SK-N-SH (cell line): ENCODE data around the gene CACUL1. TPM values are rescaled to one million over a fixed set of nuclear protein-coding genes. Genes with fewer than 3 reads are reported as not detected.
"Not testable (repeated sequence)": the region's sequence is repeated elsewhere in the genome, so short reads cannot be mapped to it uniquely, and the experiment has no call there.

Experiments
- CTCF ChIA-PET: fragments of 300-600, 350-600 bp; formaldehyde crosslinking; extraction: SDS; loops from one replicate; lab custom pipeline; 2021; lab: Yijun Ruan, JAX
- POLR2A ChIA-PET: fragments of 350-600 bp; sonication (Branson Sonifier 250); formaldehyde crosslinking; extraction: SDS; loops from one replicate; lab custom pipeline; 2020; ENCODE audit warnings: antibody characterized with exemption, inconsistent platforms; lab: Yijun Ruan, JAX
- DNase-seq: peaks from one replicate; pipeline ENCODE4 v3.0.0; 2012
- H2AFZ ChIP-seq: fragments of 200-600 bp; sonication (generic); 2 replicates; pipeline ENCODE4 v1.8.1; 2016; ENCODE audit warnings: antibody characterized with exemption, mild to moderate bottlenecking, low read depth
- H3F3A ChIP-seq: fragments of 200-600 bp; sonication (generic); replicated peaks from 2 replicates; pipeline ENCODE3; 2016; ENCODE audit warnings: antibody characterized with exemption, mild to moderate bottlenecking; ENCODE audit not compliant: insufficient read depth
- H3K27ac ChIP-seq, 2 experiments: fragments of 200-500 bp in 1 of 2; fragments of 200-600 bp in 1 of 2; sonication (Bioruptor generic) in 1 of 2; sonication (generic), shearing (Covaris generic) in 1 of 2; 2 replicates each; pipeline versions ENCODE4 v1.5.1 to v1.6.1; 2014 to 2016; ENCODE audit warnings: low read depth in 2 of 2, inconsistent platforms in 1 of 2, low read length in 1 of 2, mild to moderate bottlenecking in 1 of 2, mixed read lengths in 1 of 2
- H3K27me3 ChIP-seq: fragments of 200-600 bp; sonication (generic), shearing (Covaris generic); 2 replicates; pipeline ENCODE4 v1.6.1; 2016; ENCODE audit warnings: mixed run types; ENCODE audit not compliant: insufficient read depth
- H3K36me3 ChIP-seq, 2 experiments: fragments of 200-500 bp in 1 of 2; fragments of 200-600 bp in 1 of 2; sonication (Bioruptor generic) in 1 of 2; sonication (generic) in 1 of 2; replicated peaks in 1 of 2; 2 replicates each; pipeline versions ENCODE3 to v1.5.1; 2014 to 2016; ENCODE audit warnings: low read length in 1 of 2, mild to moderate bottlenecking in 1 of 2; ENCODE audit not compliant: insufficient read depth in 2 of 2, control insufficient read depth in 1 of 2
- H3K4me1 ChIP-seq, 2 experiments: fragments of 200-500 bp in 1 of 2; fragments of 200-600 bp in 1 of 2; sonication (Bioruptor generic) in 1 of 2; sonication (generic), shearing (Covaris generic) in 1 of 2; 2 replicates each; pipeline versions ENCODE4 v1.5.1 to v1.6.1; 2014 to 2016; ENCODE audit warnings: low read depth in 1 of 2, low read length in 1 of 2, mixed run types in 1 of 2; ENCODE audit not compliant: insufficient read depth in 2 of 2, control insufficient read depth in 1 of 2
- H3K4me2 ChIP-seq: fragments of 200-600 bp; sonication (generic), shearing (Covaris generic); 2 replicates; pipeline ENCODE4 v1.6.1; 2017; ENCODE audit warnings: mixed run types
- H3K4me3 ChIP-seq, 2 experiments: fragments of 200-500 bp in 1 of 2; fragments of 200-600 bp in 1 of 2; sonication (Bioruptor generic) in 1 of 2; sonication (generic), shearing (Covaris generic) in 1 of 2; 2 replicates each; pipeline versions ENCODE4 v1.5.1 to v1.8.1; 2014 to 2016; ENCODE audit warnings: low read depth in 2 of 2, inconsistent platforms in 1 of 2, low read length in 1 of 2, mild to moderate bottlenecking in 1 of 2, mixed read lengths in 1 of 2, moderate library complexity in 1 of 2
- H3K79me2 ChIP-seq: fragments of 200-600 bp; sonication (generic); 2 replicates; pipeline ENCODE4 v1.8.1; 2017; ENCODE audit warnings: mild to moderate bottlenecking; ENCODE audit not compliant: insufficient read depth
- H3K9ac ChIP-seq: fragments of 200-600 bp; sonication (generic); 2 replicates; pipeline ENCODE4 v1.6.1; 2017; ENCODE audit warnings: mixed run types
- H3K9me2 ChIP-seq: fragments of 200-600 bp; sonication (generic); 2 replicates; pipeline ENCODE4 v1.6.1; 2017; ENCODE audit warnings: mixed run types
- H3K9me3 ChIP-seq: fragments of 200-600 bp; sonication (generic); 2 replicates; pipeline ENCODE4 v1.6.1; 2017; ENCODE audit warnings: mixed run types, mild to moderate bottlenecking, moderate library complexity
- H4K20me1 ChIP-seq: fragments of 200-600 bp; sonication (generic); 2 replicates; pipeline ENCODE4 v1.6.1; 2017; ENCODE audit warnings: mild to moderate bottlenecking, mixed run types; ENCODE audit not compliant: insufficient read depth
- ELF1 ChIP-seq: IDR thresholded peaks from 2 replicates; pipeline ENCODE4 v1.4.0; 2012
- EZH2phosphoT487 ChIP-seq: fragments of 200-600 bp; sonication (generic); IDR thresholded peaks from 2 replicates; pipeline ENCODE4 v1.6.1; 2017; ENCODE audit warnings: low read depth, mixed run types, mild to moderate bottlenecking, antibody characterized with exemption, moderate library complexity, borderline replicate concordance
- JUND ChIP-seq: IDR thresholded peaks from 2 replicates; pipeline ENCODE4 v1.4.0; 2012
- NFIC ChIP-seq: IDR thresholded peaks from 2 replicates; pipeline ENCODE4 v1.4.0; 2012; ENCODE audit warnings: borderline replicate concordance
- RAD21 ChIP-seq: IDR thresholded peaks from 2 replicates; pipeline ENCODE4 v1.6.1; 2012; ENCODE audit warnings: mild to moderate bottlenecking, low read length
- RFX5 ChIP-seq: IDR thresholded peaks from 2 replicates; pipeline ENCODE4 v1.6.1; 2012; ENCODE audit warnings: mild to moderate bottlenecking, improper control_type of control experiment, low read length
- SIN3A ChIP-seq: IDR thresholded peaks from 2 replicates; pipeline ENCODE4 v1.6.1; 2012; ENCODE audit warnings: low read depth, mild to moderate bottlenecking, low read length, moderate library complexity, borderline replicate concordance
- TAF1 ChIP-seq: IDR thresholded peaks from 2 replicates; pipeline ENCODE4 v1.6.1; 2012; ENCODE audit warnings: low read depth, mild to moderate bottlenecking, low read length, moderate library complexity, borderline replicate concordance
- TCF12 ChIP-seq: IDR thresholded peaks from 2 replicates; pipeline ENCODE4 v1.4.0; 2012
- TEAD4 ChIP-seq: IDR thresholded peaks from 2 replicates; pipeline ENCODE4 v1.4.0; 2012; ENCODE audit warnings: mild to moderate bottlenecking, borderline replicate concordance; ENCODE audit not compliant: insufficient read depth
- WGBS: methylation state at CpG from one replicate; pipeline ENCODE4 v1.1.6; 2017; ENCODE audit warnings: low lambda C conversion rate; 5-methylcytosine and 5-hydroxymethylcytosine counted together
- polyA plus RNA-seq, 3 experiments: library from polyadenylated mRNA; depleted of rRNA; stranded (reverse); fragments of >200 nt; gene quantifications; 2 replicates each; pipeline ENCODE4 v1.2.3, GENCODE V29; 2012
- TF ChIP-seq, protein P1 (sequence below): IDR thresholded peaks from 2 replicates; pipeline ENCODE4 v1.6.1; 2012; ENCODE audit warnings: mild to moderate bottlenecking, low read depth, low read length, moderate library complexity
- TF ChIP-seq, protein P2 (sequence below): IDR thresholded peaks from 2 replicates; pipeline ENCODE4 v1.4.0; 2012; ENCODE audit warnings: low read depth, borderline replicate concordance
- TF ChIP-seq, protein P3 (sequence below): fragments of 200-600 bp; sonication (generic); IDR thresholded peaks from 2 replicates; pipeline ENCODE4 v1.6.1; 2017; ENCODE audit warnings: antibody characterized with exemption, mild to moderate bottlenecking, moderate library complexity

CACUL1 gene
- polyA plus RNA-seq, 1 of the 3 experiments (the other 2 are of a cell fraction) = 2.6 TPM

DNA sequence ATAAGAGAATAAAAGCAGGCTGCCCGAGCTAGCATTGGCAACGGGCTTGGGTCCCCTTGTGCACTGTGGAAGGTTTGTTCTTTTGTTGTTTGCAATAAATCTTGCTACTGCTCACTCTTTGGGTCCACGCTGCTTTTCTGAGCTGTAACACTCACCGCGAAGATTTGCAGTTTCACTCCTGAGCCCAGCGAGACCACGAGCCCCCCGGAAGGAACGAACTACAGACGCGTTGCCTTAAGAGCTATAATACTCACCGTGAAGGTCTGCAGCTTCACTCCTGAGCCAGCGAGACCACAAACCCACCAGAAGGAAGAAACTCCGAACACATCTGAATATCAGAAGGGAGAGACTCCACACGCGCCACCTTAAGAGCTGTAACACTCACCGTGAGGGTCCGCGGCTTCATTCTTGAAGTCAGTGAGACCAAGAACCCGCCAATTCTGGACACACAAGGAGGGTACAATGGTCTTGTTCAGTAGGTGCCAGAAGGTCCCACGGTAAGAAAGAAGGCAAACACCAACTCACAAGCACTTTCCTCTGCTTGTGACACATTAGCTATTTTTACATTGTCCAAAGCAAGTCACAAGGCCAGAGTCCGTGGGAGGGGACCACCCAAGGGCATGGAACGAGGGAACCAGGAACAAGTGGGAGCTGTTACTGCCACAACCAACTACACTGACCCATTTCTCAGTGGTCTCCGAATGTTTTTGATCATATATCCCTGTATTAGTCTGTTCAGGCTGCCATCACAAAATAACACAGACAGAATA lies 29.2 kb upstream of the CACUL1 start:
- Histone ChIP-seq H3K4me2 (no peak overlapping the region), H3K79me2 (no peaks in the 10 kb centered on the region), H3K27ac (no peak overlapping the region), H4K20me1 (no peaks in the 10 kb centered on the region), H2AFZ (no peak overlapping the region), H3K27me3 (no peaks in the 10 kb centered on the region), H3K4me1 (peaks cover 0 to 6% of the 10 kb centered on the region in 2 experiments; a peak in 1 of 4 replicates), H3K4me3 (no peak overlapping the region), H3K9me3 (no peaks in the 10 kb centered on the region), H3F3A (no peaks in the 10 kb centered on the region), H3K36me3 (no peaks in the 10 kb centered on the region), H3K9me2 (no peaks in the 10 kb centered on the region), H3K9ac (no peak overlapping the region)
- POLR2A ChIA-PET = no interaction called here
- DNase-seq = no peak
- CTCF ChIA-PET = interaction anchor here (1.3 kb wide), 1 partner anchor 19 kb away, joined by 3 read pairs; no protein-coding TSS in a partner anchor
- WGBS = 65% methylated on average over 22 of the region's 24 CpGs
- no peak for TF ChIP-seq TCF12
- TF ChIP-seq RFX5 = no peak
- TF ChIP-seq, protein P1, sequence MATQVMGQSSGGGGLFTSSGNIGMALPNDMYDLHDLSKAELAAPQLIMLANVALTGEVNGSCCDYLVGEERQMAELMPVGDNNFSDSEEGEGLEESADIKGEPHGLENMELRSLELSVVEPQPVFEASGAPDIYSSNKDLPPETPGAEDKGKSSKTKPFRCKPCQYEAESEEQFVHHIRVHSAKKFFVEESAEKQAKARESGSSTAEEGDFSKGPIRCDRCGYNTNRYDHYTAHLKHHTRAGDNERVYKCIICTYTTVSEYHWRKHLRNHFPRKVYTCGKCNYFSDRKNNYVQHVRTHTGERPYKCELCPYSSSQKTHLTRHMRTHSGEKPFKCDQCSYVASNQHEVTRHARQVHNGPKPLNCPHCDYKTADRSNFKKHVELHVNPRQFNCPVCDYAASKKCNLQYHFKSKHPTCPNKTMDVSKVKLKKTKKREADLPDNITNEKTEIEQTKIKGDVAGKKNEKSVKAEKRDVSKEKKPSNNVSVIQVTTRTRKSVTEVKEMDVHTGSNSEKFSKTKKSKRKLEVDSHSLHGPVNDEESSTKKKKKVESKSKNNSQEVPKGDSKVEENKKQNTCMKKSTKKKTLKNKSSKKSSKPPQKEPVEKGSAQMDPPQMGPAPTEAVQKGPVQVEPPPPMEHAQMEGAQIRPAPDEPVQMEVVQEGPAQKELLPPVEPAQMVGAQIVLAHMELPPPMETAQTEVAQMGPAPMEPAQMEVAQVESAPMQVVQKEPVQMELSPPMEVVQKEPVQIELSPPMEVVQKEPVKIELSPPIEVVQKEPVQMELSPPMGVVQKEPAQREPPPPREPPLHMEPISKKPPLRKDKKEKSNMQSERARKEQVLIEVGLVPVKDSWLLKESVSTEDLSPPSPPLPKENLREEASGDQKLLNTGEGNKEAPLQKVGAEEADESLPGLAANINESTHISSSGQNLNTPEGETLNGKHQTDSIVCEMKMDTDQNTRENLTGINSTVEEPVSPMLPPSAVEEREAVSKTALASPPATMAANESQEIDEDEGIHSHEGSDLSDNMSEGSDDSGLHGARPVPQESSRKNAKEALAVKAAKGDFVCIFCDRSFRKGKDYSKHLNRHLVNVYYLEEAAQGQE = no peak

DNA sequence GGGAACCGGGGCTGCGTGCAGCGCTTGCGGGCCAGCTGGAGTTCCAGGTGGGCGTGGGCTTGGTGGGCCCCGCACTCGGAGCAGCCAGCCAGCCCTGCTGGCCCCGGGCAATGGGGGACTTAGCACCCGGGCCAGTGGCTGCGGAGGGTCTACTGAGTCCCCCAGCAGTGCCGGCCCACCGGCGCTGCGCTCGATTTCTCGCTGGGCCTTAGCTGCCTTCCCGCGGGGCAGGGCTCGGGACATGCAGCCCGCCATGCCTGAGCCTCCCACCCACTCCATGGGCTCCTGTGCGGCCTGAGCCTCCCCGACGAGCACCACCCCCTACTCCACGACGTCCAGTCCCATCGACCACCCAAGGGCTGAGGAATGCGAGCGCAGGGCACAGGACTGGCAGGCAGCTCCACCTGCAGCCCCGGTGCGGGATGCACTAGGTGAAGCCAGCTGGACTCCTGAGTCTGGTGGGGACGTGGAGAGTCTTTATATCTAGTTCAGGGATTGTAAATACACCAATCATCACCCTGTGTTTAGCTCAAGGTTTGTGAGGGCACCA lies 28.2 kb upstream of the CACUL1 start:
- WGBS = 89% methylated on average over 5 of the region's 31 CpGs
- H3K27me3 ChIP-seq, H3K9me3 ChIP-seq, H3K4me2 ChIP-seq, H3K4me3 ChIP-seq, H3K9me2 ChIP-seq, H4K20me1 ChIP-seq, H3K4me1 ChIP-seq, H3F3A ChIP-seq, H3K9ac ChIP-seq, POLR2A ChIA-PET, H2AFZ ChIP-seq, H3K79me2 ChIP-seq, CTCF ChIA-PET, H3K27ac ChIP-seq, H3K36me3 ChIP-seq, DNase-seq: not testable (repeated sequence)

DNA sequence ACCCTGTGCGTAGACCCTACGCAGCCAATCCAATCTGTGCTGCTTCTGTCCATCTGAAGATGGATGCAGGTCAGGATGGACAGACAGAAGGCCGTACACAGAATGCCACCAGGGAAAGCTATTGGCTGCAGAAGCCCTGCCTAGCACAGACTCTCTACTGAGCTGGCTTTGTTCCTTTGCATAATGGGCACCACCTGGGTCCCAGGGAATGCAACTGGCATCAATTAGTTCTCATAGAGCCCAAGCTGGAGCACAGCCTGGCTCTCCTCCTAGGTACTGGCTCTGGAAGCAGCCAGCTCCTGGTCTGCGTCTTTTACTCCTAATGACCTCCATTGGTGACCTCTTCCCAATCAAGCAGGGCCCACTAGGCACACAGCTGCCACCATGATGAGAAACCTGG lies 26.8 kb upstream of the CACUL1 start:
- peaks cover 0 to 6% of the 10 kb centered on the region in 2 experiments; a peak in 1 of 4 replicates for H3K4me1 ChIP-seq
- H3K27ac ChIP-seq = no peak overlapping the region
- no peaks in the 10 kb centered on the region for H3K36me3 ChIP-seq
- no peaks in the 10 kb centered on the region for H3F3A ChIP-seq
- CTCF ChIA-PET = interaction anchor here (0.7 to 1.5 kb wide), 5 partner anchors 20 to 62 kb away, joined by 3 to 7 read pairs (median 5); no protein-coding TSS in a partner anchor
- no peaks in the 10 kb centered on the region for H3K79me2 ChIP-seq
- WGBS = 83% methylated on average over 2 of the region's 4 CpGs
- H3K9ac ChIP-seq = no peak overlapping the region
- no peak overlapping the region for H3K4me2 ChIP-seq
- no peaks in the 10 kb centered on the region for H3K9me2 ChIP-seq
- no peaks in the 10 kb centered on the region for H3K9me3 ChIP-seq
- no peaks in the 10 kb centered on the region for H4K20me1 ChIP-seq
- H3K27me3 ChIP-seq = no peaks in the 10 kb centered on the region
- no peak overlapping the region for H3K4me3 ChIP-seq
- POLR2A ChIA-PET = interaction anchor here (0.5 kb wide), 1 partner anchor 189 kb away, joined by 3 read pairs; no protein-coding TSS in a partner anchor
- H2AFZ ChIP-seq = no peak overlapping the region
- no peak for DNase-seq
- TF ChIP-seq TEAD4 (no peak), EZH2phosphoT487 (no peak), RFX5 (no peak), RAD21 (no peak), ELF1 (no peak), NFIC (no peak), TAF1 (no peak), JUND (no peak), SIN3A (no peak)
- TF ChIP-seq, protein P2, sequence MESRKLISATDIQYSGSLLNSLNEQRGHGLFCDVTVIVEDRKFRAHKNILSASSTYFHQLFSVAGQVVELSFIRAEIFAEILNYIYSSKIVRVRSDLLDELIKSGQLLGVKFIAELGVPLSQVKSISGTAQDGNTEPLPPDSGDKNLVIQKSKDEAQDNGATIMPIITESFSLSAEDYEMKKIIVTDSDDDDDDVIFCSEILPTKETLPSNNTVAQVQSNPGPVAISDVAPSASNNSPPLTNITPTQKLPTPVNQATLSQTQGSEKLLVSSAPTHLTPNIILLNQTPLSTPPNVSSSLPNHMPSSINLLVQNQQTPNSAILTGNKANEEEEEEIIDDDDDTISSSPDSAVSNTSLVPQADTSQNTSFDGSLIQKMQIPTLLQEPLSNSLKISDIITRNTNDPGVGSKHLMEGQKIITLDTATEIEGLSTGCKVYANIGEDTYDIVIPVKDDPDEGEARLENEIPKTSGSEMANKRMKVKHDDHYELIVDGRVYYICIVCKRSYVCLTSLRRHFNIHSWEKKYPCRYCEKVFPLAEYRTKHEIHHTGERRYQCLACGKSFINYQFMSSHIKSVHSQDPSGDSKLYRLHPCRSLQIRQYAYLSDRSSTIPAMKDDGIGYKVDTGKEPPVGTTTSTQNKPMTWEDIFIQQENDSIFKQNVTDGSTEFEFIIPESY = no peak
- TF ChIP-seq, protein P3, sequence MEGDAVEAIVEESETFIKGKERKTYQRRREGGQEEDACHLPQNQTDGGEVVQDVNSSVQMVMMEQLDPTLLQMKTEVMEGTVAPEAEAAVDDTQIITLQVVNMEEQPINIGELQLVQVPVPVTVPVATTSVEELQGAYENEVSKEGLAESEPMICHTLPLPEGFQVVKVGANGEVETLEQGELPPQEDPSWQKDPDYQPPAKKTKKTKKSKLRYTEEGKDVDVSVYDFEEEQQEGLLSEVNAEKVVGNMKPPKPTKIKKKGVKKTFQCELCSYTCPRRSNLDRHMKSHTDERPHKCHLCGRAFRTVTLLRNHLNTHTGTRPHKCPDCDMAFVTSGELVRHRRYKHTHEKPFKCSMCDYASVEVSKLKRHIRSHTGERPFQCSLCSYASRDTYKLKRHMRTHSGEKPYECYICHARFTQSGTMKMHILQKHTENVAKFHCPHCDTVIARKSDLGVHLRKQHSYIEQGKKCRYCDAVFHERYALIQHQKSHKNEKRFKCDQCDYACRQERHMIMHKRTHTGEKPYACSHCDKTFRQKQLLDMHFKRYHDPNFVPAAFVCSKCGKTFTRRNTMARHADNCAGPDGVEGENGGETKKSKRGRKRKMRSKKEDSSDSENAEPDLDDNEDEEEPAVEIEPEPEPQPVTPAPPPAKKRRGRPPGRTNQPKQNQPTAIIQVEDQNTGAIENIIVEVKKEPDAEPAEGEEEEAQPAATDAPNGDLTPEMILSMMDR = no peak
